Fibroblast of skin of left quadriceps (primary cell): ENCODE data around the gene SCP2.
"Not testable (repeated sequence)": the region's sequence is repeated elsewhere in the genome, so short reads cannot be mapped to it uniquely, and the experiment has no call there.

ENCODE experiments used
- DNase-seq, 2 experiments: peaks; one replicate each; pipeline ENCODE4 v3.0.0-alpha.2; 2013; ENCODE audit warnings: low read depth in 2 of 2

SCP2 gene

DNA sequence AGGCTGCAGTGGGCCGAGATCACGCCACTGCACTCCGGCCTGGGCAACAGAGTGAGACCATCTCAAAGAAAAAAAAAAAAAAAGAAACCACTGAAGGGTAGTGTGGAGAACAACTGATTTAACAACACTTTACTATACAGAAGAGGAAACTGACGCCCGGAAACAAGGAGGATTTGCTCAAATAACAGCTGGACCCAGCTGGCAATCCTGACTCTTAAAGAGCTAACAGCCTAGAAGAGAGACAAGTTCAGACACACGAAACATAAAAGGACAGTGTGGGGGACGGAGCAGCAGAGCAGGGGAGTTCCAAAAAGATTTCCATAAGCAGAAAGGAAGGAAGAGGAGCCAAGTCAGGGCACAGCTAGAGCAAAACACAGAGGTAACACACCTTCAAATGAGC is 9.9 kb upstream of the SCP2 start:
- DNase-seq: no peak

- DNase-seq: no peak
These were observed 9.5 kb upstream of the SCP2 start for GRCh38 chr1:52917581-52917980.

GRCh38 chr1:52918201-52918600 is 8.9 kb upstream of the SCP2 start:
- DNase-seq: no peak

DNA sequence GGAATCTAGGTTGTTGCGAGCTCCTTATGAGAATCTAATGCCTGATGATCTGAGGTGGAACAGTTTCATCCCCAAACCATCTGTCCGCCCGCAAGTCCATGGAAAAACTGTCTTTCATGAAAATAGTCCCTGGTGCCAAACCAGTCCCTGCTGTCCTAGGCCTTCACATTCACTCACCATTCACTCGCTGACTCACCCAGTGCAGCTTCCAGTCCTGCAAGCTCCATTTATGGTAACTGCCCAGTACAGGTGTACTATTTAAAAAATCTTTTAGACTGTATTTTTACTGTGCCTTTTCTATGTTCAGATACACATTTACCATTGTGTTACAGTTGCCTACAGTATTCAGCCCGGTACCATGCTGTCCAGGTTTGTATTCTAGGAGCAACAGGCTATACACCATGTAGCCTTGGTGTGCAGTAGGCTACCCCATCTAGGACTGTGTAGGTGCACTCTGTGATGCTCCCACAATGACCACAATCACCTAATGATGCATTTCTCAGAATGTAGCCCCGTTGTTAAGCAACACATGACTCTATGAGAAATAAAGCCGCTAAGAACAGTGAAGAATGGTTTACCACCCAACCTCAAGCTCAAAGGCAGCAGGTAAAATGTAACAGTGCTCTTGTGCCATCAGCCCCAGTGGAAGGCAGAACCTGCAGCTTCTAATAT is 7.9 kb upstream of the SCP2 start:
- no peak for DNase-seq

- no peak for DNase-seq
These were observed 7.2 kb upstream of the SCP2 start for GRCh38 chr1:52919723-52920483.

- no peak for DNase-seq
These were observed 6.2 kb upstream of the SCP2 start for GRCh38 chr1:52920791-52921291.

- DNase-seq: no peak
These were observed 1.5 kb upstream of the SCP2 start for GRCh38 chr1:52925571-52926005.

GRCh38 chr1:52926864-52927211 is 238 bp upstream of the SCP2 start:
- DNase-seq: no peak

- no peak for DNase-seq
These were observed 934 bp downstream of the SCP2 start for GRCh38 chr1:52928015-52928404.

- DNase-seq: no peak
These were observed 1.9 kb downstream of the SCP2 start for GRCh38 chr1:52929019-52929418.

DNA sequence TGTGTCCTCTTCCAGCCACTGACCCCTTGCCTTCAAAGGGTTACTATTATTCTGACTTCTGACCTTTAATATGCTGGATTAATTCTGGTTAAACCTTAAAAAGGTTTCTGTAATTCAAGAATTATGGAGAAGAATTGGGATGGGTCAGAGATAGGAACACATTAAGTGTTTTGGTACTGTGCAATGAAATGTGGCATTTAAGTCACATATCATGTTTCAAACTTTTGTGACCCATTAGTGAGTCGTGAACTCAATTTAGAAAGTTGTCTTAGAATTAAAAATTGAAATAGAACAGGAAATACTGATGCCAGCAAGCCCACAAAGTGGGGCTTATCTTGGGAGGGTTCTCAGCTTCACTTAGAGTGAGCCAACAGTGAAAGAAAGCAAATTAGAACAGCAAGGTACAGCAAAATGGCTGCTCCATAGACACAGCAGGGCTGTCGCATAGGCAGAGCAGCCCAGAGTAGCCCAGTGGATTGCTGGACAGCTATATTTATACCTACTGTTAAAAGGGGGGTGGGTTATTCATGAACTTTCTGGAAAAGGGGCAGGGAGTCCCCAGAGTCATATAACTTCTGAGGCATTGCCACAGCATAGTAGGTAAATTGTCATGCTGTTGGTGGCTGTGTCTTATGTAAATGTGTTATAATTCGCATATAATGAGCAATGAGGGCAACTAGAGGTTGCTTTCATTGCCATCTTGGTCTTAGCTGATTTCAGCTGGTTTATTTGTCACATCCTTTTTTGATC is 10.5 kb downstream of the SCP2 start:
- no peak for DNase-seq

- DNase-seq: no peak
These were observed 11.0 kb downstream of the SCP2 start for GRCh38 chr1:52938183-52938451.

GRCh38 chr1:52943876-52944416 is 16.9 kb downstream of the SCP2 start:
- no peak for DNase-seq

GRCh38 chr1:52944566-52944965 is 17.5 kb downstream of the SCP2 start:
- DNase-seq: no peak

DNA sequence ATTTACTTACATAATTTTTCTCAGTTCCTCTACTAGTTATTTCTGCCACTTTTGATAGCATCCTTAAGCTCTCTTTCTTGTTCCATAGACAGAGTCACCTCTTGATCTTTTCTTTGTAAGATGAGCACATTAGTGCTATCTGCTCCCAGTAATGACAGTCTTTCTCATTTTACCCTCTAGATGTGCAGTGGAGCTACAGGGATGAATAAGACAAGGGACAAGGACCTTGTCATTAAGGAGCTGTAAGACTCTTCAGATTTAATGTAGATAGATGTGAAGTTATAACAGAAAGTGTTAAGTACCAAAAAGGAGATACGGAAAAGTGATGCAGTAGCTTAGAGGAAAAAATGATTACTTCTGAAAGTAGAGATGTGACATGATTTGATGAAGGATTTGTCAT is 20.4 kb downstream of the SCP2 start:
- no peak for DNase-seq

- not testable (repeated sequence) for DNase-seq
These were observed 22.5 kb downstream of the SCP2 start for GRCh38 chr1:52949602-52950001.

DNA sequence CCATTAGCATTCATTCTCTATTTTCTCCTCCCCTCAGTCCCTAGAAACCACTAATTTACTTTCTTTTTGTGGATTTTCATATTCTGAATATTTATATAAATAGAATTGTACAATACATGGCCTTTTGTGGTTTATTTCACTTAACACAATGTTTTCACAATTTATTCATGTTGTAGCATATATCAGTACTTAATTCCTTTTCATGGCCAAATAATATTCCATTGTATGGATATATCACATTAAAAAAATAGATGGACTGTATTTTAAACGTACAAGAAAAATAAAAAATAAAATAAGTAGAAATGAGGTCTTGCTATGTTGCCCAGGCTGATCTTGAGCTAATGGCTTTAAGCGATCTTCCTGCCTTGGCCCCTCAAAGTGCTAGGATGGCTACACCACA is 25.0 kb downstream of the SCP2 start:
- DNase-seq: no peak

DNA sequence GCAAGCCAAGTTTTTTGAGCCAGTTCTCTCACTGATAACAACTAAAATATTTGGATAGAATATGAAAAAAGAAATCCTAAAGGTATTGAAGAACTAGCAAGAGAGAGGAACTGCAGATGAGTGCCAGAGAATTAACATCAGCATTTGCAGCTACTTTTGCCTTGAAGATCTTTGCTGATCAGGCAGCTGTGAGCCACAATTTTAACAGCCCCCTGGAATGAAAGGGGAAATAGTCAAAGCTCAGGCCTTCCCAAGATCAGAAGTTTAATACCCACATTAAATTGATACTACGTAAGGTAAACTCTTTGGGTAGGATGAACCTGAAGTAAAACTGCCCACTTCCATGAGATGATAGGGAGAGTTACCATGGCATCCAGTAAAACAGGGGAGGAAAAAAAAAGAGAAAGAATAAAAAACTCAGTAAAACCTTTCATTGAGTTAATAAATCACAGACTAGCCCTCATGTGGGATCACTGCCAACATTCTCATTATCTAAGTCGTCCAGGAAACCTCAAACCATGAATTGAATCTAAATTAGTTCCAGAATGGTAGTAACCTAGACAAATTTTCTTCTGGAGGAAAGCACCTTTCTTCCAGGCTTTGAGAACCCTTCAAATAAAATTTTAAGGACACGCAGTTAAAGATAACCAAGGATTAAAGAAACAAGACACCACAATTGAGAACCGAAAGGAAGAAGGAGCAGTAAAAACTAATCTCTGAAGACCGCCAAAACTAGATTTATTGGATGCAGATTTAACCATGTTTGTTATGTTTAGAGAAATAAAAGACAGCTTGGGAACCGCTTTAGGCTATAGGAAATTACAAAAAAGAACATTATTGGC is 28.3 kb downstream of the SCP2 start:
- peak; percentile 95 to 96 for DNase-seq

DNA sequence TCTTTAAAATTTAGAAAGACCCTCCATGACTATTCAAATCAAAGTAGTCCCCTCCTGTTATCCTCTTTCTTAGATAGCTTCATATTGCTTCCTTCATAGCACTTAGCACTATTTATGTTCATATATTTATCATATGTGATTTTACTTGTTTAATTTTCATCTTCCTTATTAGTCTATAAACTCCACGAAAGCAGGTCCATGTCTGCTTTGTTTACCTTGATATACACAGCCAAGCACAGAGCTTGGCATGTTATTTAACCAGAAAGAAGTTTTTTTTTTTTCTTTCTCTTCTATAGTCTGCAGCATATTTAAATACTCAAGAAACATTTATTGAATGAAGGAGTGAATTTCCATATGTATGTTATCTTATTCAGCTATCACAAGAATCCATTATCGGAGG is 36.0 kb downstream of the SCP2 start:
- no peak for DNase-seq

DNA sequence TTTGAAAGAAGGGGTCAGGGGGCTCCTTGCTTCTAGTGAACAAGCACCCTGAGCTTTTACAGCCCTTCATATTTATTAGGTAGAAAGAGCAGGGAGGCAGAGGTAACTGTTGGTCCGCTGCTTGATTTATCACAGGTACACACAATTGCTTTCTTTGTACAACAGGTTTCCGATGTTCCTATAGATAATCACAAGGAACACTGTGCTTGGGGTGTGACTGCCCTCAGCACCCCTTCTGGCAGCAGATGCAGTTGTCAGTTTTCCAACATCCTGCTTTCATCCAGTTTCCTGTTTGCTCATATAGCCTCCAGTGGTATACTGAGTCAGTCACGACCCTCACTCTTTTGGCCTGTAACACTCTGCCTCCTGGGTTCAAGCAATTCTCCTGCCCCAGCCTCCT is 40.6 kb downstream of the SCP2 start:
- no peak for DNase-seq

DNA sequence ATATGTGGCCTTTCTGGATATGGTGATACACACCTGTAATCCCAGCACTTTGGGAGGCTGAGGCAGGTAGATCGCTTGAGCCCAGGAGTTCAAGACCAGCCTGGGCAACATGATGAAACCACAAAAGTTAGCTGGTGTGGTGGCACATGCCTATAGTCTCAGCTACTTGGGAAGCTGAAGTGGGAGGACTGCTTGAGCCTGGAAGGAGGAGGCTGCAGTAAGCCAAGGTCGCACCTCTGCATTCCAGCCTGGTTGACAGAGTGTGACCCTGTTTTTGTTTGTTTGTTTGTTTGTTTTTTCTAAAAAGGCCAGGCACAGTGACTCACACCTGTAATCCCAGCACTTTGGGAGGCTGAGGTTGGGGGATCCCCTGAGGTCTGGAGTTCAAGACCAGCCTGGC is 42.2 kb downstream of the SCP2 start:
- DNase-seq: not testable (repeated sequence)

GRCh38 chr1:52970149-52970548 is 43.1 kb downstream of the SCP2 start:
- no peak for DNase-seq
